ENCODE data around the gene TNFRSF8.

Gene TNFRSF8

GRCh38 chr1:12113433-12114339 is 50.6 kb downstream of the TNFRSF8 start:
- no peak for DNase-seq (ENCODE audit: low read depth, low spot score)

- DNase-seq (ENCODE audit: low read depth, low spot score), result no peak
Observed at GRCh38 chr1:12114340-12114683, 51.2 kb downstream of the TNFRSF8 start.

- DNase-seq (ENCODE audit: low read depth, low spot score), result no peak
Observed at GRCh38 chr1:12114916-12115315, 51.8 kb downstream of the TNFRSF8 start.

- no peak for DNase-seq (ENCODE audit: low read depth, low spot score)
Observed at GRCh38 chr1:12121212-12122003, 58.3 kb downstream of the TNFRSF8 start.

GRCh38 chr1:12123172-12123571 is 60.1 kb downstream of the TNFRSF8 start:
- no peak for DNase-seq (ENCODE audit: low read depth, low spot score)

- peak; percentile 58 for DNase-seq (ENCODE audit: low read depth, low spot score)
Observed at GRCh38 chr1:12124693-12125421, 61.8 kb downstream of the TNFRSF8 start.

GRCh38 chr1:12125422-12126355 is 62.6 kb downstream of the TNFRSF8 start:
- no peak for DNase-seq (ENCODE audit: low read depth, low spot score)

GRCh38 chr1:12126781-12127180 is 63.7 kb downstream of the TNFRSF8 start:
- DNase-seq (ENCODE audit: low read depth, low spot score), result no peak

GRCh38 chr1:12127206-12127810 is 64.2 kb downstream of the TNFRSF8 start:
- DNase-seq (ENCODE audit: low read depth, low spot score), result peak; percentile 29

GRCh38 chr1:12128120-12128519 is 65.0 kb downstream of the TNFRSF8 start:
- no peak for DNase-seq (ENCODE audit: low read depth, low spot score)

- no peak for DNase-seq (ENCODE audit: low read depth, low spot score)
Observed at GRCh38 chr1:12129624-12130023, 66.5 kb downstream of the TNFRSF8 start.

GRCh38 chr1:12130466-12131130 is 67.5 kb downstream of the TNFRSF8 start:
- no peak for DNase-seq (ENCODE audit: low read depth, low spot score)

- no peak for DNase-seq (ENCODE audit: low read depth, low spot score)
Observed at GRCh38 chr1:12132078-12132477, 69.0 kb downstream of the TNFRSF8 start.

- no peak for DNase-seq (ENCODE audit: low read depth, low spot score)
Observed at GRCh38 chr1:12134716-12135115, 71.6 kb downstream of the TNFRSF8 start.

- no peak for DNase-seq (ENCODE audit: low read depth, low spot score)
Observed at GRCh38 chr1:12135612-12136011, 72.5 kb downstream of the TNFRSF8 start.

- no peak for DNase-seq (ENCODE audit: low read depth, low spot score)
Observed at GRCh38 chr1:12136916-12137610, 74.0 kb downstream of the TNFRSF8 start.

GRCh38 chr1:12138196-12139168 is 75.4 kb downstream of the TNFRSF8 start:
- no peak for DNase-seq (ENCODE audit: low read depth, low spot score)

GRCh38 chr1:12140016-12140415 is 76.9 kb downstream of the TNFRSF8 start:
- DNase-seq (ENCODE audit: low read depth, low spot score), result no peak

Data from activated CD4-positive, CD25-positive, alpha-beta regulatory T cell treated with anti-CD3 and anti-CD28 coated beads, Interleukin-2, amount 50 U/mL, for 16 hours (primary cell).